OCI-LY7 (cell line): Measurements from ENCODE around the gene FOXJ3. TPM values are rescaled to one million over a fixed set of nuclear protein-coding genes. Genes with fewer than 3 reads are reported as not detected.

Source experiments
- BruUV-seq: library from RNA; stranded (reverse); fragments of 400-500 nt; replicated peaks from 2 replicates; lab custom pipeline; 2021; lab: Mats Ljungman, UMichigan
- CTCF ChIA-PET: fragments of 300-600 bp; sonication (Branson Sonifier 250); formaldehyde crosslinking; loops from one replicate; lab custom pipeline; 2022; ENCODE audit warnings: antibody characterized with exemption; ENCODE audit not compliant: unreplicated experiment; lab: Charles Lee
- POLR2A ChIA-PET: fragments of 300-600 bp; sonication (Branson Sonifier 250); formaldehyde crosslinking; loops from one replicate; lab custom pipeline; 2022; ENCODE audit warnings: antibody characterized with exemption; lab: Charles Lee
- DNase-seq: peaks from one replicate; pipeline ENCODE4 v3.0.0-alpha.2; 2015; ENCODE audit warnings: low spot score
- H2AFZ ChIP-seq: fragments of 200-600 bp; sonication (generic), shearing (Covaris generic); 2 replicates; pipeline ENCODE4 v1.6.1; 2014; ENCODE audit warnings: mild to moderate bottlenecking, antibody characterized with exemption, low read length, moderate library complexity
- H3K27ac ChIP-seq: fragments of 200-600 bp; sonication (generic); 2 replicates; pipeline ENCODE4 v1.5.1; 2014; ENCODE audit warnings: mixed run types, low read depth, mild to moderate bottlenecking, moderate library complexity, low read length, inconsistent platforms; ENCODE audit not compliant: poor library complexity, severe bottlenecking
- H3K36me3 ChIP-seq: fragments of 200-600 bp; sonication (generic); 2 replicates; pipeline ENCODE4 v1.6.1; 2014; ENCODE audit warnings: mild to moderate bottlenecking, antibody characterized with exemption, low read length, moderate library complexity, mixed read lengths; ENCODE audit not compliant: insufficient read depth
- H3K4me1 ChIP-seq: fragments of 200-600 bp; sonication (generic); 2 replicates; pipeline ENCODE4 v1.5.1; 2014; ENCODE audit warnings: mild to moderate bottlenecking, low read length; ENCODE audit not compliant: insufficient read depth, poor library complexity, severe bottlenecking
- H3K4me2 ChIP-seq: fragments of 200-600 bp; sonication (generic); 2 replicates; pipeline ENCODE4 v1.6.1; 2014; ENCODE audit warnings: mild to moderate bottlenecking, low read length
- H3K4me3 ChIP-seq: fragments of 200-600 bp; sonication (generic); 2 replicates; pipeline ENCODE4 v1.5.1; 2014; ENCODE audit warnings: mild to moderate bottlenecking, low read depth, low read length; ENCODE audit not compliant: poor library complexity, severe bottlenecking
- H3K79me2 ChIP-seq: fragments of 200-600 bp; sonication (generic); 2 replicates; pipeline ENCODE4 v1.6.1; 2016; ENCODE audit warnings: low read depth, mild to moderate bottlenecking, low read length, moderate library complexity, mixed read lengths; ENCODE audit not compliant: insufficient read depth
- H3K9me2 ChIP-seq: fragments of 200-600 bp; sonication (generic); 2 replicates; pipeline ENCODE4 v1.6.1; 2016; ENCODE audit warnings: mild to moderate bottlenecking, low read length, mixed read lengths; ENCODE audit not compliant: insufficient read depth
- H3K9me3 ChIP-seq: fragments of 200-600 bp; sonication (generic); 2 replicates; pipeline ENCODE4 v1.6.1; 2014; ENCODE audit warnings: mild to moderate bottlenecking, mixed run types, low read length, mixed read lengths
- H4K20me1 ChIP-seq: fragments of 200-600 bp; sonication (generic); 2 replicates; pipeline ENCODE4 v1.6.1; 2014; ENCODE audit warnings: mild to moderate bottlenecking, antibody characterized with exemption, low read length, moderate library complexity, mixed read lengths; ENCODE audit not compliant: insufficient read depth
- CTCF ChIP-seq: fragments of 200-600 bp; sonication (generic); conservative IDR thresholded peaks from 2 replicates; pipeline ENCODE4 v1.5.1; 2014; ENCODE audit warnings: mild to moderate bottlenecking, antibody characterized with exemption, low read length, moderate library complexity, mixed read lengths
- EZH2phosphoT487 ChIP-seq: fragments of 200-600 bp; sonication (generic); IDR thresholded peaks from 2 replicates; pipeline ENCODE4 v1.6.1; 2018; ENCODE audit warnings: low read depth, borderline replicate concordance, mild to moderate bottlenecking, mixed run types, antibody characterized with exemption, low read length, moderate library complexity, mixed read lengths
- intact Hi-C: fragments of 100-400 bp; cut with micrococcal nuclease; formaldehyde crosslinking; loops from one replicate; pipeline ENCODE4 v1.10.0; 2022; ENCODE audit not compliant: unreplicated experiment
- total RNA-seq, 2 experiments: library from RNA; depleted of rRNA in 1 of 2; stranded (reverse); fragments of >200 nt in 1 of 2; shearing (Covaris generic) in 1 of 2; gene quantifications; 2 replicates each; pipeline ENCODE4 v1.2.3, GENCODE V29; 2014 to 2022

FOXJ3 gene
- total RNA-seq, 2 experiments from 2014 or later = 34.8 to 43.1 TPM

- ChIA-PET POLR2A (no interaction called here), CTCF (no interaction called here)
- H2AFZ ChIP-seq = no peak overlapping the region
- H3K4me3 ChIP-seq = no peak overlapping the region
- H3K79me2 ChIP-seq = peaks cover 37% of the 10 kb centered on the region; the same call in 1 of the 2 replicates
- H3K9me3 ChIP-seq = no peaks in the 10 kb centered on the region
- no peak overlapping the region for H3K27ac ChIP-seq
- no peak overlapping the region for H3K4me2 ChIP-seq
- intact Hi-C loops = no loop called here
- BruUV-seq = no TSS peak
- peaks cover 48% of the 10 kb centered on the region for H3K36me3 ChIP-seq
- peaks cover 14% of the 10 kb centered on the region for H3K4me1 ChIP-seq
- peaks cover 11% of the 10 kb centered on the region; the same call in 1 of the 2 replicates for H4K20me1 ChIP-seq
- DNase-seq = no peak
- TF ChIP-seq CTCF (no peak), EZH2phosphoT487 (no peak)
- H3K9me2 ChIP-seq = no peaks in the 10 kb centered on the region
These were observed 75.8 kb downstream of the FOXJ3 start for GRCh38 chr1:42259059-42259738.

- H4K20me1 ChIP-seq = peaks cover 7% of the 10 kb centered on the region; the same call in 1 of the 2 replicates
- DNase-seq = no peak
- H3K4me3 ChIP-seq = no peak overlapping the region
- ChIA-PET CTCF (no interaction called here), POLR2A (no interaction called here)
- no TSS peak for BruUV-seq
- H2AFZ ChIP-seq = no peak overlapping the region
- H3K4me2 ChIP-seq = no peak overlapping the region
- H3K9me3 ChIP-seq = no peaks in the 10 kb centered on the region
- peaks cover 41% of the 10 kb centered on the region for H3K36me3 ChIP-seq
- no peaks in the 10 kb centered on the region for H3K9me2 ChIP-seq
- no peak overlapping the region for H3K27ac ChIP-seq
- H3K79me2 ChIP-seq = peaks cover 34% of the 10 kb centered on the region; the same call in 1 of the 2 replicates
- H3K4me1 ChIP-seq = peaks cover 14% of the 10 kb centered on the region
- intact Hi-C loops = no loop called here
- no peak for TF ChIP-seq EZH2phosphoT487
- no peak for TF ChIP-seq CTCF
These were observed 76.8 kb downstream of the FOXJ3 start for GRCh38 chr1:42258218-42258617.

- TF ChIP-seq CTCF (no peak), EZH2phosphoT487 (no peak)
- CTCF ChIA-PET = no interaction called here
- POLR2A ChIA-PET = no interaction called here
- intact Hi-C loops = no loop called here
- no peak for DNase-seq
- no peak overlapping the region for H2AFZ ChIP-seq
- H3K9me3 ChIP-seq = peaks cover 7% of the 10 kb centered on the region; the same call in 1 of the 2 replicates
- BruUV-seq = no TSS peak
- H3K4me3 ChIP-seq = no peak overlapping the region
- peaks cover 45% of the 10 kb centered on the region for H3K79me2 ChIP-seq
- H3K9me2 ChIP-seq = no peaks in the 10 kb centered on the region
- no peak overlapping the region for H3K27ac ChIP-seq
- H3K4me1 ChIP-seq = no peaks in the 10 kb centered on the region
- H3K36me3 ChIP-seq = peaks cover 27% of the 10 kb centered on the region
- no peak overlapping the region for H3K4me2 ChIP-seq
- no peaks in the 10 kb centered on the region for H4K20me1 ChIP-seq
These were observed 84.0 kb downstream of the FOXJ3 start for GRCh38 chr1:42251042-42251441.
